Right lung (tissue), 10 donors: Measurements from ENCODE around the gene SLC30A2. TPM values are rescaled to one million over a fixed set of nuclear protein-coding genes. Genes with fewer than 3 reads are reported as not detected.
"Not testable (repeated sequence)": the region's sequence is repeated elsewhere in the genome, so short reads cannot be mapped to it uniquely, and the experiment has no call there.

Experiments
- DNase-seq, 2 donors: peaks; one replicate each; pipeline ENCODE4 v3.0.0-alpha.2; 2013
- long read RNA-seq, 8 donors: transcript quantifications; one replicate each; lab custom pipeline, GENCODE V29; 2026
- polyA plus RNA-seq, 5 donors: library from polyadenylated mRNA; unstranded; fragments of 120-200 nt; gene quantifications; one replicate each; pipeline versions ENCODE4 v1.2.1 to v1.2.3, GENCODE V29; 2013; ENCODE audit warnings: inconsistent platforms in 1 of 5, low replicate concordance in 1 of 5; ENCODE audit not compliant: insufficient read length in 5 of 5, insufficient read depth in 1 of 5

Gene SLC30A2, protein sequence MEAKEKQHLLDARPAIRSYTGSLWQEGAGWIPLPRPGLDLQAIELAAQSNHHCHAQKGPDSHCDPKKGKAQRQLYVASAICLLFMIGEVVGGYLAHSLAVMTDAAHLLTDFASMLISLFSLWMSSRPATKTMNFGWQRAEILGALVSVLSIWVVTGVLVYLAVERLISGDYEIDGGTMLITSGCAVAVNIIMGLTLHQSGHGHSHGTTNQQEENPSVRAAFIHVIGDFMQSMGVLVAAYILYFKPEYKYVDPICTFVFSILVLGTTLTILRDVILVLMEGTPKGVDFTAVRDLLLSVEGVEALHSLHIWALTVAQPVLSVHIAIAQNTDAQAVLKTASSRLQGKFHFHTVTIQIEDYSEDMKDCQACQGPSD
- polyA plus RNA-seq = under 1 TPM; 0.17 to 0.49 (median 0.20) TPM
- long read RNA-seq, donor 1 = 0 reads
- long read RNA-seq, donor 2 = 0 reads
- long read RNA-seq, donor 3 = 0 reads
- long read RNA-seq, donor 4 = 0 reads
- long read RNA-seq, donor 5 = 0 reads
- long read RNA-seq, donor 6 = 0 reads
- long read RNA-seq, donor 7 = 0 reads
- long read RNA-seq, donor 8 = 0 reads

DNA sequence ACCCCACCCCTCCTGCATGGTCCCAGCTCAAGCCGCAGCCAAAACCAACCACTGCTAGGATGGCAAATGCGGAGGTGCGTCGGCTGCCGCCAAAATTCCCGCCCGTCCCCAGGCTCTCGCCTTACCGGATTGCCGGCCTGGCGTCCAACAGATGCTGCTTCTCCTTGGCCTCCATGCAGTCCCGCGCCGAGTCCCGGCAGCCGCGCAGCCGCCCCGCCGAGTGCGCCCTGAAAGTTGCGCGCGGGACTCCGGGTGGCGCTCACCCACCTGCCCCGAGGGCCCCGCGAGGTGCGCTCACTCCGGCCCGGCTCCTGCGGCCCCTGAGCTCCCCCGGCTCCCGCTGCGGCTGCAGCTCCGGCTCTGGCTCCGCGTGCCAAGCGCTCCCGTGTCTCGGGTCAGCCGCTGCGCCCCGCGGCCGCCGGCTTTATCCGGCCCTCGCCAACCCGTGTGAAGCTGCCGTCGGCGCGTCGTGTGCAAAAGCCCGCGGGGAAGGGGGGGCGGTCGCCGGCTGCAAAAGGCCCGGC, at the start of gene SLC30A2:
Gene SLC30A2, minus strand, starts transcription at position 397 of the 524 bp plus-strand sequence. Its CDS starts 222 bp downstream, at position 175.
- DNase-seq = no peak

DNA sequence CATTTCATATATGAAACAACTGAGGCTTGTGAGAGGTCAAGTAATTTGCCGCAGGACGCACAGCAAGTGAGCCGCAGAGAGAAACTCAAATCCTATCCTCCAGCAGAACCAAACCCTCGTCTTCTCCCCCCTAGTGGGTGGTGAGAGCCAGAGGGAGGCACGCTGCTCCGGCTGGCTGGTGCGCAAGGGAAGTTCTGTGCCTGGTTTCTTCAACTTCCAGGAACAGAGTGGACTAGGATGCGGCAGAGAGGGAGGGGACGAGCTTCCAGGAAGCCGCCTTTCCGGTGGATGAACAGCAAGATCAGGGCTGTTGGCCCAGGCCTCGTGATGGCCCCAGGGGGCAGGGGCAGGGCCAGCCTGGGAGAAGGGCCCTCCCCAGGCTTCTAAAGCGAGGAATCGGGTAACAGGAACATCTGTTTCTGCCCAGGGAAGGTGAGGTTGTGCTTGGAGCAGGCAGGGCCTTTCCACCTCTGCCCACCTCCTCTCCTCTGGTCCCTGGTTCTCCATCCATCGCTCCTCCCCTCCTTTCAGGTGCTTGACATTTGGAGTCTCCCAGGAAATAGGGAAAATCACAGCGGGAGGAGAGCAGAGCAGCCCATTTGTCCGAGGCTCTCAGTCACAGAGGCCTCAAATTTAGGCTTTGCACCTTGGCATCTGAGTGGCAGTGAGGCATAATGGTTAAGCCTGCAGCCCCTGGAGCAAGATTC, 48.9 kb upstream of the SLC30A2 start:
- no peak for DNase-seq

DNA sequence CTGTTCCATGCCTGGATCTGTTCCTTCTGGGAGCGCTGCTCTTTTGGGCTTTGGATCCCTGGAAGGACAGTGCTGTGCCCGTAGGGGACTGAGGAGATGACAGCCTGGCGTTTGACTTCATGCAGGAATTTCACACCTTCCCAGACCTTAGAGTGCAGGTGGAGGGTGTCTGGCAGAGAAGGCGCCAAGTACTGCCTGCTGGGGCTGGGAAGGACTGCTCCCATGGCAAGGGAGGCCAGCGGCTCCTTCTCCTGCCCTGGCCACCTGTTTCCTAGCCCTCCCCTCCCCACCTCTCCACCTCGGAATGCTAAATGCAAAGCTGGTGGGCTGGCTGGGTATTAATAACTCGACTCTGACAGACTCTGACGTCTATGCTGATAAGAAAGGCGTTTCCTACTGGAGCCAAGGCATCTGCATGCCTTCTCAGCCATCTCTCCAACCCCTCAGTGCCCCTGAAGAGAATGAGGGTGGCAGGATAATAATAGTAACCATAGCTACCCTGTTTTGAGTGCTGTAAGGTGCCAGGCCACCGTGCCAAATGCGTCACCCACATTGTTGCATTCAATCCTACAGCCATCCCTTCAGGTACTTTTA, 48.3 kb upstream of the SLC30A2 start:
- no peak for DNase-seq

DNA sequence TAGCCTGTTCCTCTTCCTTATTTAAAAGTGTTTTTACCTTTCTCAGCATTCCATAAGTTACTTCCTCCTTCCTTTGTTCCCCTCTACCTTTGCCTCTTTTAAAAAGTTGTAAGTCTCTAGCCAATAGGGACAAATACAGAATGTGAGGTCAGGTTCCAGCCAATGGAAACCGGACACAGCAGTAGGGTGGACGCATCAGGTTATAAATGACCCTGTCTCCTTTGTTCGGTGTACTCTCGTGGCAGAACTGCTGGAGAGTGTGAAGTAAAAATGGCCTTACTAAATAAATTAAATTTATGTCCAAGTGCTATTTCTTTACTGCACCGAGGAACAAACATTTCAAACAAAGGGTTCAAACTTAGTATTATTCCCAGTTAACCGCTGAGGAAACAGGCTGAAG, 47.7 kb upstream of the SLC30A2 start:
- not testable (repeated sequence) for DNase-seq

DNA sequence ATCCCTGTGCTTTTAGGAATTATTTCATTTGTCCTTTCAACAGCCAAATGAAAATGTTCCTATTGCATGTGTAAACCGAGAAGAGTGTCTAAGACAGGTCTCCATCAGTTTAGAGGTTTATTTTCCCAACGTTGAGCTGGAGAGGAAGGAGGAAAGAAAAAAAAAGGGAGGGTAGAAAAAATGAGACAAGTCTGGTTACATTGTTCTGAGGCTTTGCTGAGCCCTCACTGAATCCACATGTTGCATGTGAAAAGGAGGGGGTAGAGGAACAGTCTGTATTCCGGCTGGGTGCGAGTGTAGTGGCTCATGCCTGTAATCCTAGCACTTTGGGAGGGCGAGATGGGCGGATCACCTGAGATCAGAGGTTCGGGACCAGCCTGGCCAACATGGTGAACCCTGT, 46.5 kb upstream of the SLC30A2 start:
- DNase-seq = no peak

DNA sequence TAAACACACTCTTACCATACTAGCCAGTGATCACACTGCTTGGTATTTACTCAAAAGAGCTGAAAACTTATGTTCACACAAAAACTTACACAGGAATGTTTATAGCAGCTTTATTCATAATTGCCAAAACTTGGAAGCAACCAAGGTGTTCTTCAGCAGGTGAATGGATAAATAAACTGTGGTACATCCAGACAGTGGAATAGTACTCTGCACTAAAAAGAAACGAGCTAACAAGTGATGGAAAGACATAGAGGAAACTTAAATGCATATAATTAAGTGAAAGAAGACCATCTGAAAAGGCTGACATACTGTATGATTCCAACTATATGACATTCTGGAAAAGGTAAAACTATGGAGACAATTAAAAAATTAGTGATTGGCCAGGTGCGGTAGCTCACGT, 45.0 kb upstream of the SLC30A2 start:
- no peak for DNase-seq

DNA sequence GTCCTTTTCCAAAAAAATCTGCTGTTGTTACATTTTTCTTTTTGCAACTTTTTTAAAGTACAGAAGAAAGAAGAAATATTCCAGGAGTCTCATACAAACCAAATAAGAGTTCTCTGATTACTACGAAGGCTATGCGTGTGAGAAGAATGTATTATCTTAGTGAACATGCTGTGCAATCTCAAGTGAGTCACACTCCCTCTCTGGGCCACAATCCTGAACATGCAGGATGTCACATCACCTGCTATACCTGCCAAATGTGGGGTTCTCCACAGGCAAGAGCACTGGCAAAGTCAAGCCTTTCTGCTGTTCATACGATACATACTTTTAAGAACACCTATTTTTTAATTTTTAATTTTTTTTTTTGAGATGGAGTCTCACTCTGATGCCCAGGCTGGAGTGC, 43.2 kb upstream of the SLC30A2 start:
- DNase-seq = no peak

DNA sequence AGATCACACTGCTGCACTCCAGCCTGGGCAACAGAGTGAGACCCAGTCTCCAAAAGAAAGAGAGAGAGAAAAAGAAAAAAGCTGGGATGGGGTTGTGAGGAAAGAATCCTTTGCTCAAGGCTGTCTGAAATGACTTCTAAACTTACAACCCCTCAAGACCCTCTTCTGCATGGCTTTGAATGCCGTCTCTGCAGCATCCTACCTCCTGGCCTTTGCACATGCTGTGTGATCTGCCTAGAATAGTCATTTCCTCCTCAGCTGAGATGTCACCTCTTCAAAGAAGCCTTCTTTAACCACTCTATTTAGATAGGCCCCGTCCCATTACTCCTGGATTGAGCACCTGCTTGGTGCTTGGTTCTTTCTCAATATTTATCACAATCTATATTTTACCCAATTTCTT, 38.9 kb upstream of the SLC30A2 start:
- DNase-seq = no peak

DNA sequence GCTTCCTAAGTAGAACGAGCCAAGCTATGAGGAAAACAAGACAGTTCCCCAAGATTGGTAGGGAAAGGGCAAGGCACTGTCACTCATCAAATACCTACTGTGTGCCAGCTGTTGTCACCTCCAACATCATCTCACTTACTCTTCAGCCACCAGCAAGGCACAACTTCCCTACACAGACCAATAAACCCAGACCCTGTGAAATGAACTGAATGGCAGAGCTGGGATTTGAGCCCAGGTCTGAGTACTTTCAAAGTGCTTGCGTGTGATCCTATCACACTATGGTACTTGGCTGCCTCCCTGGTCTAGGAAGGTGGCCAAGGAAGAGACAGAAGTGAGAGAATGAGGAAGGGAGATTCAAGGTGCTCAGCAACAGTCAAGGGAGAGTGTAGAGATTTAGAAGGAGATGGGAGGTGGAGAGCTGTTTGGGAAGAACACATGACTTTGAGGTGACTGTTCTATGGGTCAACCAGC, 38.2 kb upstream of the SLC30A2 start:
- no peak for DNase-seq

DNA sequence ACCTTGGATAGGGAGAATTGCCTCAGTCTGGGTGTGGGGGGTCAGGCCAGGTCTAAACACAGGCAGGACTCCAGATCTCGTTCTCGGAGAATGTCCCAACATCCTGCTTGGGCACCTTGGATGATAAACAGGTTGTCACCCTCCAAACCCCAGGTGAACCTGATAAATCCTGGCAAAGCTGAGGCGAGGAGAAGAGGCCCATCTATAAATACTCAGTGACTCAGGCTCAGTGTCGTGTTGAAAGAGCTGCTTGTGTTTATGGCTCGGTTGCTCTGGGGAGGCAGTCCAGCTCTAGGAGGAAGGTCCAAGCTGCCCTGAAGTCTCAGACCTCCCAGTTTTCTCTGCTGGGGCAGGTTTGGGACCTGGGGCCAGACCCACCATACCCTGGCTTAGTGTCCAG, 37.3 kb upstream of the SLC30A2 start:
- DNase-seq = no peak

DNA sequence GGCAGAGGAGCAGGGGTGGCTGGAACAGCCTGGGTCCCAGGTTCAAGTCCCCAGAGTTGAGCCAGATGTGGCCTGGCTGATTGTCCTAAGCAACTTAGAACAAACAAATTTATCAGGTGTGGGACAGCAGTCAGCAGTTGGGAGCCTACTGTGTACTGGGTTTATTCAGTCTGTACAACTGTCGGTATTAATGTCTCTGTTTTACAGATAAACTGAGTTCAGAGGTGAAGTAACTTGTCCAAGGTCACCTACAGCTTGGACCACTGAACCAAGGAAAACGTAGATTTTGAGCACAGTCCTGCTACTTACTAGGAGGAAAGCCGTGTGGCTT, 36.1 kb upstream of the SLC30A2 start:
- DNase-seq = no peak

DNA sequence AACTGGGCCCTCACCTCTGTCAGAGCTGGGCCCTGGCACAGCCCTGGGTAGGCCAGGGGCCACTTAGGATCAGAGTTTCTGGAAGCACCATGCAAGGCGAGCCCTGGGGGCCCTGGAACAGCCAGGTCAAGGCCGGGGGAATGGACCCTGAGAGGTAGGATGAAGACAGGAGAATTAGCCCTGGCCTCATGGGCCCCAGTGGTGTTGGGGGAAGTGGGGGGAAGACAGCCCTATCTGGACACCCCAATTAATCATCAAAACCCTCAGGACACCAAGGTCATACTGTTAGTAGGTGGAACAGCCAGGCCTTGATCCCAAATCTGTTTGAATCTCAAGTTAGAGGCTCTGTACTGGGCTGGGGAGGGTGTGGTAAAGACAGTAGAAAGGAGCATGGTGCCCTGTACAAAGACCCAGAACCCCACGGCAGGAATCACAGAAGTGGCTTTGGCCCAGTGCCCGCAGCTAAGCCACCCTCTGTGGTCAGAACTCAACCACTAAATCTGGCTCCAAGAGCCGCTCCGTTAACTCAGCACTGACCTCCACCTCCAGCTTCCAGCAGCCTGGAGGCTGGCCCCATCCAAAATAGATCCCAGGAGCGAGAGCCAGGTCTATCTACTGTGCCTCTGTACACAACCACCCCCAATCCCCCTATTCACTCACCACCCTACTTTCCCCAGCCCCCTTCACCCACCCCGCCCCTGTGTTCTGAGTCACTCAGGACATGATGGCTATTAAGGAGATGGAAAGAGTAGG, 35.5 kb upstream of the SLC30A2 start:
- no peak for DNase-seq

DNA sequence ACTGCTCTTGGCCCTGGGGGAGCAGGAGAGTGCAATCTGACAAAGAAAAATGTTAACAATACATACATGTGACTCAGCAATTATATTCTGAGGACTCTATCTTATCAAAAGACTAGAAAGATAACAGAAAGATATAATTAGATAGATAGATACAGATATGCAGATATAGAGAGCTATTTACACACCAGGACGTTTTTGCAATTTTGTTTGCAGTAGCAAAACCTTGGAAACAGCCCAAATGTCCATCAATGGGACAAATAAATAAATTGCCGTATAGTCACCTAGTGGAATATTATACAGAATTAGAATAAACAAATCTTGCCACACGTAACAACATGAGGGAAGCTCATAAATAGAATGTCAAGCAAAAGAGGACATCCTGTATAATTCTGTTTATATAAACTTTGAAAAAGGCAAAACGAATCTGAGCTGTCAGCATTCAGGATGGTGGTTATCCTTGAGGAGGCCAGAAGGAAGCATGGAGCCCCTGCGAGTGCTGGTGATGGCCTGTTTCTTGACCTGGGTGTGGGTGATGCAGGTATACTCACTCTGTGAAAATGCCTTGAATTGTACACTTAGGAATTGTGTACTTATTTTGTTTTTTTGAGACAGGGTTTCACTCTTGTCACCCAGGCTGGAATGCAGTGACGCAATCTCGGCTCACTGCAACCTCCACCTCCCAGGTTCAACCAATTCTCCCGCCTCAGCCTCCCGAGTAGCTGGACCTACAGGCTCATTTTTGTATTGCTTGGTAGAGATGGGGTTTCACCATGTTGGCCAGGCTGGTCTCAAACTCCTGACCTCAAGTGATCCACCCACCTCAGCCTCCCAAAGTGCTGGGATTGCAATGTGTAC, 34.3 kb upstream of the SLC30A2 start:
- no peak for DNase-seq

DNA sequence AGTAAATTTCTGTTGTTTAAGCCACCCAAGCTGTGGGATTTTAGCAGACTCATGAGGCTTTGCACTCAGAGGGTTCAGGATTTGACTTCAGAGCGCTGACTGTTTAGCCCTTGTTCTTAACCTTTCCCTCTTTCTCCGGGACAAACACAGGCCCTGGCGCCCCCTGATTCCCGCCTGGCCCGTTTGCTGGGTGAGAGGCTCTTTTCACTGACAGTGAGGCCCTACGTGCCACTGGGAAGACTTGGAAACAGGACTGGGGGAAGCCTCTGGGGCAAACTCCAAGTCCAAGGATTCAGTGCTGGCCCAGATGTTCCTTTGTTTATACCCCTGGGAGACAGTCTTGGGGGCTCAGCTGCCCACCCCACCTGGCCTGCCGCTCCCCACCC, 33.3 kb upstream of the SLC30A2 start:
- DNase-seq = no peak

DNA sequence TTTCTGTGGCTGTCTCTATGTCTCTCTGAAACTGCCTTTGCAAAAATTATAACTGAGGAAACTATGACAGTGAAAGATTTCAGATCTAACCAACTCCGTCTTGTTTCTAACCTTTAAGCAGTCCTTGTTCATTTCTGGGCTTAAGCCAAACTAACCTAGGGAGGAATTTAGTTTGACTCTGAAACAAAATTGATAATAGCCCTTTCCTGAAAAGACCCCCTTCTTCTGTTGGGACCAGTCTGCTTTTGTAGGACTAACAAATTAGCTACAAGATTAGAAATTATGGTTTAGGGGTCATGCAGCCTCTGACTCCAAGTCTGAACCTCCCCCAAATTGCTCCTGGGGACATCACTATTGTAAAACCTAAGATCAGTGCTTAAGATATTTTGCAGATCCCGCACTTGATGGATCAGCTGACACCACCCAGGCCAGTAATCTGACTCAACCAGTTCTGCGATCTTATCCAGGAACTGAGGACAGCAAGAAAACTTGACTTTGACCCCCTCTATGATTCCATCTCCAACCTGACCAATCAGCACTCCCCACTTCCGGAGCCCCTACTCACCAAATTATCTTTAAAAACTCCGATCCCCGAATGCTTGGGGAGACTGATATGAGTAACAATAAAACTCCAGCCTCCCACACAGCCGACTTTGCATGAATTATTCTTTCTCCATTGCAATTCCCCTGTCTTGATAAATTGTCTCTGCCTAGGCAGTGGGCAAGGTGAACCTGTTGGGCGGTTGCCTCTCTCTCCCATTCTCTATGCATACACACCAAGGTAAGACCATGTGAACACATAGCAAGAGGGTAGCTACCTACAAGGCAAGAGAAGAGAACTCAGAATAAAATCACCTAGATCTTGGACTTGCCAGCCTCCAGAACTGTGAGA, 32.6 kb upstream of the SLC30A2 start:
- no peak for DNase-seq

DNA sequence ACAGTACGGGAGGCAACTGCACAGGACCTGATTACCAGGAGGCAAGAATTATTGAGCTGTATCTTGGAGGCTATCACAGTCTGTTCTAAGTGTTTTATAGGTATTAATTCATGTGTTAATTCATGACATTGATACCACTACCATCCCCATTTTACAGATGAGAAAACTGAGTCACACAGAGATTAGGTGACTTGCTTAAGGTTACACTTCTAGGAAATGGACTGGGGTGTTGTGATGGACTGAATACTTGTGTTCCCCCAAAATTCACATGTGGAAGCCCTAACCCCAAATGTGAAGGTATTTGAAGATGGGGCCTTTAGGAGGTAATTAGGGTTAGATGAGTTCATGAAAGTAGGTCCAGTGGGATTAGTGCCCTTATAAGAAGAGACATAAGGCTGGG, 31.6 kb upstream of the SLC30A2 start:
- no peak for DNase-seq

DNA sequence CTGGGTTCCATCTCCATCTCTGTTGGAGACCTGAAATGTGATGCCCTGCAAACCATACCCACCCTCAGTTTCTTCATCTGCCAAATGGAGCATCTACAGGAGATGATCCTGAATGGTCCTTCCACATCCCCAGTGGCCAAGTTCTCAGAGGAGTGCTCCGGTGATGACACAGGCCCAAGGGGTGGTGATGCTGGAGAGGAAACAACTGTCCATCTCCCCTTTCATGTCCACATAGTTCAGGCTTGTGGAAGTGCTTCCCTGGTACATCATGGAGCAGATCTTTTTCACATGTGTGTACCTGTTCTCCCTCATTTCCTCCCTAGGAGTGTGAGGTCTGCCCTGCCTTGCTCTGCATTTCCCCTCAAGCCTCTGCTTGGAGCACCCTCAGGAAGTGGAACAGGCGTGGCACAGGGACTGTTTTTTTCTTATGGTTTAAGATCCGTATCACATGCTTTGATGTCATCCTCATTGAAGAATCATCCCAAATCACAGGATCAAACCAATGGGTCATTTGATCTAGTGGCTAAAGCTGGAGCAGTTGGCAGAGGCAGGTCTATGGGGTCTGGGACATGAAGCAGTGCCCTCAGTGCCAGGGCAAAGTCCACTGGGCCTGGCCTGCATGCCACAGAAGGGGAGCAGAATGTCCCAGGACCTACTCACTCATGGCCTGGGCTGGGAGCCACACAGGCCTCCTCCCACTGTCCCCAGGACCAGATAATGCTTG, 29.7 kb upstream of the SLC30A2 start:
- DNase-seq = no peak

DNA sequence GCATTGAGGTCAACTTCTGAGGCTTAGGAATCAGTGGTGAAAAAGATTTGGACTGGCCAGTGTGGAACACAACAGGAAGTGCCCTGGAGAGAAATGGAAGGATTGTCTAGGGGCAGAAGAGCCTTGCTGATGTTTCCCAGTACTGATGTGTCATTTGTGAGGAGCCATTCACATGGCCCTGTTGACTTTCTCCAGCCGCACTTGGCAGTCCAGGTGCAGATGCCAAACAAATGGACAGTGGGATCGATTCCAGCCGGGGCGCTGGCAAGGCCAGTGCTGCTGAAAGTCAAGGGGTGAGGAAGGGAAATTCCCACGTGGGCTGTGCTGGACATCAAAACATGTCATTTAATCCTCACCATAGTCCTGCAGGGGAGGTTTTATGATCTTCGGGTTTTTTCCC, 26.4 kb upstream of the SLC30A2 start:
- DNase-seq = no peak

DNA sequence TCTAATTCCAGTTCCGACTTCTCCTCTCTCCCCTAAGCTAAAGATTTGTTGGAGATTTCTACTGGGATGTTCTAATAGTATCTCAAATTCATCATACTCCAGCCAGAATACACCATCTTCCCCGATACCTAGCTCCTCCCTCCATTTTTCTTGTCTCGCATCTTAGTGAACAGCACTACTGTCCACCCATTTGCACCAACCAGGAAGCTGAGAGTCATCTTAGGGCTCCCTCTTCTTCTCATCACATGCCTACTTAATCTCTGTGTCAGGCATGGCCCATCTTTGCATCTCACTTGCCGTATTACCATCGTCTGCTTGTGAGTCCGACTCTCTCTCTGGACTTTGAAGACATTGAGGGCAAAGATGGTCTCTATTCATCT, 25.0 kb upstream of the SLC30A2 start:
- DNase-seq = no peak
